CD4-positive, alpha-beta T cell (primary cell): ENCODE data around the gene FYN. TPM values are rescaled to one million over a fixed set of nuclear protein-coding genes. Genes with fewer than 3 reads are reported as not detected.

Source experiments
- ATAC-seq: fragments of 200-7000 bp; cut with Tn5 transposase; one replicate; pipeline ENCODE4 v1.10.0; 2022; ENCODE audit warnings: mild to moderate bottlenecking; ENCODE audit not compliant: poor library complexity
- CTCF ChIA-PET: fragments of 350-600 bp; sonication (Branson Sonifier 250); formaldehyde crosslinking; loops from one replicate; lab custom pipeline; 2021; ENCODE audit warnings: antibody characterized with exemption, inconsistent platforms; lab: Charles Lee
- POLR2A ChIA-PET: fragments of 350-600 bp; sonication (Branson Sonifier 250); formaldehyde crosslinking; loops from one replicate; lab custom pipeline; 2021; ENCODE audit warnings: antibody characterized with exemption, inconsistent platforms; lab: Charles Lee
- DNase-seq, 14 experiments: peaks; one replicate each; pipeline ENCODE4 v3.0.0-alpha.2; 2013 to 2020; ENCODE audit warnings: mixed read lengths in 2 of 14
- H3K27ac ChIP-seq, 2 donors: one replicate each; pipeline versions ENCODE4 v1.5.1 to v1.7.0; 2013; ENCODE audit warnings: low read length in 2 of 2, low read depth in 1 of 2, mild to moderate bottlenecking in 1 of 2
- H3K27me3 ChIP-seq, 2 experiments: 1 replicate in 1 of 2; 2 replicates in 1 of 2; pipeline versions ENCODE4 v1.6.1 to v1.7.0; 2013; ENCODE audit warnings: low read length in 2 of 2, control low read depth in 1 of 2, mild to moderate bottlenecking in 1 of 2, moderate library complexity in 1 of 2; ENCODE audit not compliant: insufficient read depth in 2 of 2, control insufficient read depth in 1 of 2
- H3K36me3 ChIP-seq: one replicate; pipeline ENCODE4 v1.6.1; 2013; ENCODE audit warnings: low read length, control low read depth; ENCODE audit not compliant: insufficient read depth
- H3K4me1 ChIP-seq: one replicate; pipeline ENCODE4 v1.6.1; 2013; ENCODE audit warnings: low read length, control low read depth; ENCODE audit not compliant: insufficient read depth
- H3K4me3 ChIP-seq: one replicate; pipeline ENCODE4 v1.5.1; 2013; ENCODE audit warnings: mild to moderate bottlenecking, low read length, moderate library complexity
- H3K9me3 ChIP-seq, 2 experiments: 1 replicate in 1 of 2; 2 replicates in 1 of 2; pipeline versions ENCODE4 v1.6.1 to v1.7.0; 2013; ENCODE audit warnings: low read length in 2 of 2, mild to moderate bottlenecking in 2 of 2, control low read depth in 1 of 2, moderate library complexity in 1 of 2; ENCODE audit not compliant: control insufficient read depth in 1 of 2, insufficient read depth in 1 of 2
- H3K27ac Mint-ChIP-seq: one replicate; pipeline ENCODE4 v1.8.0; 2020; ENCODE audit warnings: mixed read lengths
- H3K27me3 Mint-ChIP-seq: one replicate; pipeline ENCODE4 v1.8.0; 2021; ENCODE audit warnings: mixed read lengths
- H3K36me3 Mint-ChIP-seq: one replicate; pipeline ENCODE4 v1.8.0; 2021; ENCODE audit warnings: low read depth, mixed read lengths
- H3K4me1 Mint-ChIP-seq: one replicate; pipeline ENCODE4 v1.8.0; 2021; ENCODE audit warnings: low read depth, mixed read lengths
- H3K4me3 Mint-ChIP-seq: one replicate; pipeline ENCODE4 v1.8.0; 2020; ENCODE audit warnings: mild to moderate bottlenecking, mixed read lengths
- H3K9me3 Mint-ChIP-seq: one replicate; pipeline ENCODE4 v1.8.0; 2020; ENCODE audit warnings: mixed read lengths
- intact Hi-C, 2 experiments: fragments of 100-400 bp; cut with DNase I in 1 of 2; cut with micrococcal nuclease in 1 of 2; formaldehyde crosslinking; loops; one replicate each; pipeline versions ENCODE4 v1.15.1 to v1.9.0; 2023 to 2025; cut with DNase I, micrococcal nuclease
- total RNA-seq, 174 experiments: library from RNA in 2 of 174; stranded (reverse) in 2 of 174; gene quantifications; one replicate each; pipeline ENCODE4 v1.2.3 and lab custom pipeline; 2021 to 2026
- TF ChIP-seq, protein P1 (sequence below): fragments of 200-600 bp; IDR thresholded peaks from one replicate; pipeline ENCODE4 v1.8.0; 2022; ENCODE audit warnings: antibody characterized with exemption, mild to moderate bottlenecking

The FYN gene
- total RNA-seq, 2 experiments from 2014 or later: 419 TPM

DNA sequence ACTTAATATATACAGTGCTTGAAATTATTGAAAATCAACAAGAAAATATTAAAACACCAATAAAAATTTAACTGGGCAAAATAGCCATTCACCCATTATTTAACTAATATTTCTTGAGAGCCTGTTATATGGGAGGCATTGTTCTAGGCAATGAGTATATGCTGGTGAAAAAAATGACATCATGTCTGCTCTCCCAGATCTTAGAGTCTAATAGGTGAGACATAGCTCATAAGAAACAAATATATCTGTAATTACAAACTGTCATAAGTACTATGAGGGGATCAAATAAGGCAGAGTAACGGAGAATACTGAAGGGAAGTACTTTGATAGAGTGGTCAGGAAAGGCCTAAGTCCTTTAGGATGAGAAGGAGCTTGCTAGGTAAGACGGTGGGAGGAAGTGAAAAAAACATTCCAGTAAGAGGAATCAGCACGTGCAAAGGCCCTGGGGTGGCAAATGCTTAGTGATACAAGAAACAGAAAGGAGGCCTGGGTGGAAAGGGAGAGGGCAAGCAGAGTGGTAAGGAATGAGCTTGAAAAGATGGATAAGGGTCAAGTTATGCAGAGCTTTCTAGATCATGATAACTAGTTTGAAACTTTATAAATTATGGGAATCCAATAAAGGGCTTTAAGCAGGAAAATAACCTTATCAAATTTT lies 12.2 kb upstream of the FYN start:
- ATAC-seq (no peak), DNase-seq (no peak)
- Histone ChIP-seq H3K4me1 (no peaks in the 10 kb centered on the region), H3K9me3 (no peaks in the 10 kb centered on the region), H3K27me3 (no peaks in the 10 kb centered on the region), H3K27ac (no peak overlapping the region), H3K4me3 (no peak overlapping the region), H3K36me3 (no peaks in the 10 kb centered on the region)
- ChIA-PET POLR2A (no interaction called here), CTCF (no interaction called here)
- Mint-ChIP-seq H3K4me3 (no peak overlapping the region), H3K4me1 (no peaks in the 10 kb centered on the region), H3K27me3 (no peaks in the 10 kb centered on the region), H3K9me3 (peaks cover 4% of the 10 kb centered on the region), H3K36me3 (no peaks in the 10 kb centered on the region), H3K27ac (no peak overlapping the region)
- TF ChIP-seq, protein P1, sequence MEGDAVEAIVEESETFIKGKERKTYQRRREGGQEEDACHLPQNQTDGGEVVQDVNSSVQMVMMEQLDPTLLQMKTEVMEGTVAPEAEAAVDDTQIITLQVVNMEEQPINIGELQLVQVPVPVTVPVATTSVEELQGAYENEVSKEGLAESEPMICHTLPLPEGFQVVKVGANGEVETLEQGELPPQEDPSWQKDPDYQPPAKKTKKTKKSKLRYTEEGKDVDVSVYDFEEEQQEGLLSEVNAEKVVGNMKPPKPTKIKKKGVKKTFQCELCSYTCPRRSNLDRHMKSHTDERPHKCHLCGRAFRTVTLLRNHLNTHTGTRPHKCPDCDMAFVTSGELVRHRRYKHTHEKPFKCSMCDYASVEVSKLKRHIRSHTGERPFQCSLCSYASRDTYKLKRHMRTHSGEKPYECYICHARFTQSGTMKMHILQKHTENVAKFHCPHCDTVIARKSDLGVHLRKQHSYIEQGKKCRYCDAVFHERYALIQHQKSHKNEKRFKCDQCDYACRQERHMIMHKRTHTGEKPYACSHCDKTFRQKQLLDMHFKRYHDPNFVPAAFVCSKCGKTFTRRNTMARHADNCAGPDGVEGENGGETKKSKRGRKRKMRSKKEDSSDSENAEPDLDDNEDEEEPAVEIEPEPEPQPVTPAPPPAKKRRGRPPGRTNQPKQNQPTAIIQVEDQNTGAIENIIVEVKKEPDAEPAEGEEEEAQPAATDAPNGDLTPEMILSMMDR: no peak
- intact Hi-C loops: no loop called here

DNA sequence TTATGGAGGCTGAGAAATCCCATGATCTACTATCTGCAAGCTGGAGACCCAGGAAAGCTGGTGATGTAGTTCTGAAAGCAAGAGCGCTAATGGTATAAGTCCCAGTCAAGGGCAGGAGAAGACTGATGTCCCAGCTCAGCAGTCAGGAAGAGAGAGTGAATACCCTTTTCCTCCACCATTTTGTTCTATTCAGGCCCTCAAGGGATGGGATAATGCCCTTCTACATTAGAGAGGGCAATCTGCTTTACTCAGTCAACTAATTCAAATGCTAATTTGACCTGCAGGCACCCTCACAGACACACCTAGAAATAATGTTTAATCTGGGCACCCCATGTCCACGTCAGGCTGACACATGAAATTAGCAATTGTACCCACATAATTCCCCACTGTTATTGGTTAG lies 10.8 kb upstream of the FYN start:
- CTCF ChIA-PET: no interaction called here
- no peak overlapping the region for H3K27ac ChIP-seq

DNA sequence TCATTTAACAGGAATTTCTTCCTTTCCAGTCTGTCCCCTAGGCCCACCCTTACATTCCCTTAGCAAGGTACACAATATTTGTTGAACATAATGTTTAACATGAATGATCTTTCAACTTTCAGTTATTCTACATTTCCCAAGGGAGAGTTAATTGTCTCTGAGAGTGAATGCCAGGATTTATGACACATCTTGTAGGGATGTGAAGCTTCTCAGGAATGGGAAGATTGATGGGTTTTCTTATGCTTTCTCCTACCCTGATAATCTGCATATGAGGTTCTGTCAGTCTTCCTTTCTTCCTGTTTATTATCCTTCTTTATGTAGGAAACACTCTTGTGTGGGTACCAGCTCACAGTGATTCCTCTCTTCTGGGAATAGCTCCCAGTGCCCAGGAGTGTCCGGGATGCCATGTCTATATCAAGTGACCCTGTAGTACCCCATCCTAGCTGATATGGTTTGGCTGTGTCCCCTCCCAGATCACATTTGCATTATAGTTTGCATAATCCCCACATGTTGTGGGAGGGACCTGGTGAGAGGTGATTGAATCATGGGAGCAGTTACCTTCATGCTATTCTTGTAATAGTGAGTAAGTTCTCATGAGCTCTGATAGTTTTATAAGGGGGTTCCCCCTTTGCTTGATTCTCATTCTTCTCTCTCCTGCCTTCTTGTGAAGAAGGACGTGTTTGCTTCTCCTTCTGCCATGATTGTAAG lies 7.1 kb upstream of the FYN start:
- Mint-ChIP-seq H3K27me3 (no peaks in the 10 kb centered on the region), H3K4me3 (no peak overlapping the region), H3K36me3 (no peaks in the 10 kb centered on the region), H3K4me1 (peaks cover 7% of the 10 kb centered on the region), H3K9me3 (peaks cover 2% of the 10 kb centered on the region), H3K27ac (no peak overlapping the region)
- DNase-seq (no peak), ATAC-seq (no peak)
- intact Hi-C loops: no loop called here
- ChIA-PET CTCF (no interaction called here), POLR2A (interaction anchor here (1.0 kb wide), 1 partner anchor 137 kb away, joined by 4 read pairs; no protein-coding TSS in a partner anchor)
- Histone ChIP-seq H3K27ac (no peak overlapping the region), H3K9me3 (no peaks in the 10 kb centered on the region), H3K36me3 (no peaks in the 10 kb centered on the region), H3K4me3 (no peak overlapping the region), H3K27me3 (no peaks in the 10 kb centered on the region), H3K4me1 (no peaks in the 10 kb centered on the region)
- TF ChIP-seq, protein P1: no peak

More for the DNA sequence above, 10.8 kb upstream of the FYN start:
- no peaks in the 10 kb centered on the region for H3K27me3 ChIP-seq
- POLR2A ChIA-PET: no interaction called here
- H3K4me1 ChIP-seq: no peaks in the 10 kb centered on the region
- H3K36me3 ChIP-seq: no peaks in the 10 kb centered on the region
- ATAC-seq (no peak), DNase-seq (no peak)
- intact Hi-C loops: no loop called here
- Mint-ChIP-seq H3K27me3 (no peaks in the 10 kb centered on the region), H3K4me1 (no peaks in the 10 kb centered on the region), H3K27ac (no peak overlapping the region), H3K9me3 (peaks cover 4% of the 10 kb centered on the region), H3K36me3 (no peaks in the 10 kb centered on the region), H3K4me3 (no peak overlapping the region)
- TF ChIP-seq, protein P1: no peak
- no peak overlapping the region for H3K4me3 ChIP-seq
- H3K9me3 ChIP-seq: no peaks in the 10 kb centered on the region
